Mesenchymal stem cell (in vitro differentiated cells and primary cell): Measurements from ENCODE around the gene ZFYVE16.
A peak's percentile ranks its signal among the peaks of the same experiment; 100 is the strongest.

ENCODE experiments used
- DNase-seq: peaks from one replicate; pipeline ENCODE4 v3.0.0-alpha.2; 2013
- H2AFZ ChIP-seq: one replicate; pipeline ENCODE4 v1.6.1; 2013; ENCODE audit warnings: low read depth, mild to moderate bottlenecking, control low read depth, inconsistent platforms, low read length, moderate library complexity
- H2AK5ac ChIP-seq: 2 replicates; pipeline ENCODE4 v1.6.1; 2013; ENCODE audit warnings: low read length, moderate library complexity, mild to moderate bottlenecking, inconsistent platforms; ENCODE audit not compliant: severe bottlenecking
- H2BK120ac ChIP-seq: one replicate; pipeline ENCODE4 v1.6.1; 2013; ENCODE audit warnings: low read depth, mild to moderate bottlenecking, inconsistent platforms, low read length, moderate library complexity
- H2BK12ac ChIP-seq, 2 experiments: one replicate each; pipeline ENCODE4 v1.6.1; 2013; ENCODE audit warnings: inconsistent platforms in 2 of 2, low read length in 2 of 2, mild to moderate bottlenecking in 2 of 2, moderate library complexity in 2 of 2, control low read depth in 1 of 2
- H2BK15ac ChIP-seq: one replicate; pipeline ENCODE4 v1.6.1; 2013; ENCODE audit warnings: mild to moderate bottlenecking, low read depth, inconsistent platforms; ENCODE audit not compliant: poor library complexity, severe bottlenecking
- H2BK5ac ChIP-seq: 2 replicates; pipeline ENCODE4 v1.6.1; 2013; ENCODE audit warnings: low read depth, mild to moderate bottlenecking, low read length, control low read depth, inconsistent platforms; ENCODE audit not compliant: poor library complexity, severe bottlenecking
- H3K14ac ChIP-seq, 2 experiments: one replicate each; pipeline ENCODE4 v1.6.1; 2013; ENCODE audit warnings: inconsistent platforms in 2 of 2, low read length in 2 of 2, control low read depth in 1 of 2, mild to moderate bottlenecking in 1 of 2, moderate library complexity in 1 of 2
- H3K18ac ChIP-seq, 2 experiments: one replicate each; pipeline ENCODE4 v1.6.1; 2013; ENCODE audit warnings: inconsistent platforms in 2 of 2, low read length in 2 of 2, control low read depth in 1 of 2, low read depth in 1 of 2, mild to moderate bottlenecking in 1 of 2
- H3K23ac ChIP-seq, 2 experiments: one replicate each; pipeline ENCODE4 v1.6.1; 2013; ENCODE audit warnings: inconsistent platforms in 2 of 2, low read length in 2 of 2, mild to moderate bottlenecking in 2 of 2, moderate library complexity in 2 of 2, control low read depth in 1 of 2
- H3K27ac ChIP-seq: 2 replicates; pipeline ENCODE4 v1.5.1; 2013; ENCODE audit warnings: mild to moderate bottlenecking, moderate library complexity, low read length, control low read depth, inconsistent platforms; ENCODE audit not compliant: poor library complexity, severe bottlenecking
- H3K27me3 ChIP-seq, 2 experiments: 2 replicates each; pipeline versions ENCODE4 v1.6.1 to v1.7.0; 2013; ENCODE audit warnings: low read length in 2 of 2, mild to moderate bottlenecking in 2 of 2, moderate library complexity in 2 of 2, control low read depth in 1 of 2, inconsistent platforms in 1 of 2; ENCODE audit not compliant: control insufficient read depth in 1 of 2, insufficient read depth in 1 of 2
- H3K36me3 ChIP-seq, 2 experiments: 2 replicates each; pipeline versions ENCODE4 v1.6.1 to v1.7.0; 2013; ENCODE audit warnings: low read length in 2 of 2, control low read depth in 1 of 2, inconsistent platforms in 1 of 2, low read depth in 1 of 2, mild to moderate bottlenecking in 1 of 2; ENCODE audit not compliant: insufficient read depth in 2 of 2, control insufficient read depth in 1 of 2
- H3K4ac ChIP-seq, 2 experiments: one replicate each; pipeline ENCODE4 v1.6.1; 2013; ENCODE audit warnings: inconsistent platforms in 2 of 2, low read length in 2 of 2, mild to moderate bottlenecking in 2 of 2, moderate library complexity in 2 of 2, control low read depth in 1 of 2, low read depth in 1 of 2
- H3K4me1 ChIP-seq: 2 replicates; pipeline ENCODE4 v1.6.1; 2013; ENCODE audit warnings: low read depth, low read length, control low read depth; ENCODE audit not compliant: control insufficient read depth, insufficient read depth
- H3K4me2 ChIP-seq: 2 replicates; pipeline ENCODE4 v1.6.1; 2013; ENCODE audit warnings: low read length, mild to moderate bottlenecking, inconsistent platforms; ENCODE audit not compliant: poor library complexity, severe bottlenecking
- H3K4me3 ChIP-seq, 2 experiments: 2 replicates each; pipeline versions ENCODE4 v1.5.1 to v1.7.0; 2013; ENCODE audit warnings: low read length in 2 of 2, mild to moderate bottlenecking in 2 of 2, control low read depth in 1 of 2, low read depth in 1 of 2; ENCODE audit not compliant: insufficient read depth in 1 of 2
- H3K79me1 ChIP-seq: replicated peaks from 2 replicates; pipeline ENCODE4 v1.6.1; 2013; ENCODE audit warnings: mild to moderate bottlenecking, control low read depth, low read length, inconsistent platforms; ENCODE audit not compliant: poor library complexity, severe bottlenecking
- H3K9ac ChIP-seq: 2 replicates; pipeline ENCODE4 v1.7.0; 2013; ENCODE audit warnings: mild to moderate bottlenecking, low read length, moderate library complexity
- H3K9me3 ChIP-seq: 2 replicates; pipeline ENCODE4 v1.7.0; 2013; ENCODE audit warnings: mild to moderate bottlenecking, low read length; ENCODE audit not compliant: control insufficient read depth
- H4K8ac ChIP-seq: one replicate; pipeline ENCODE4 v1.6.1; 2013; ENCODE audit warnings: inconsistent platforms, mild to moderate bottlenecking, low read length, moderate library complexity
- H4K91ac ChIP-seq: one replicate; pipeline ENCODE4 v1.6.1; 2013; ENCODE audit warnings: mild to moderate bottlenecking, low read length, inconsistent platforms
- WGBS: methylation state at CpG from one replicate; pipeline ENCODE4 v1.1.7; 2013; ENCODE audit warnings: mixed read lengths; 5-methylcytosine and 5-hydroxymethylcytosine counted together

The ZFYVE16 gene

DNA sequence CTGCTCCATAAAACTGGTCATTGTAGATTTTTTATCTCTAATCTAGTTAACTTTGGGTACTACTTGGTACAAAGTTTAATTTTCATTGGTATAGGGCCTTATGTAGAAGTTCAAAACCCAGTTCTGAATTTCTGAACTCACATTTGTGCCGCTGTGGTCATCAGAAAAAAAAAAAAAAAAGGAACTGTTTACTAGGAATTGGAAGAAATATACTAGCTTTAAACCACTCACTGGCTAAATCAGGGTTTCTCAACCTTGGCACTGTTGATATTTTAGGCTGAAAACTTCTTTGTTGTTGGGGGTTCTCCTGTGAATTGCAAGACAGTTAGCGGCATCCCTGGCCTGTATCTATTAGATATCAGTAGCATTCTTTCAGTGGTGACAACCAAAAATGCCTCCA, 4.1 kb upstream of the ZFYVE16 start:
- no peak overlapping the region for H3K4me3 ChIP-seq
- no peak overlapping the region for H4K8ac ChIP-seq
- no peaks in the 10 kb centered on the region for H3K36me3 ChIP-seq
- no peak overlapping the region for H3K18ac ChIP-seq
- no peak overlapping the region for H3K4me2 ChIP-seq
- no CpG with 5 or more reads among the region's 2 CpGs for WGBS
- H2BK5ac ChIP-seq: no peak overlapping the region
- H3K27me3 ChIP-seq: no peaks in the 10 kb centered on the region
- no peak overlapping the region for H4K91ac ChIP-seq
- H3K27ac ChIP-seq: no peak overlapping the region
- no peaks in the 10 kb centered on the region for H3K79me1 ChIP-seq
- no peak overlapping the region for H2BK120ac ChIP-seq
- no peak overlapping the region for H3K23ac ChIP-seq
- no peak overlapping the region for H2BK15ac ChIP-seq
- peaks cover 1% of the 10 kb centered on the region for H3K4me1 ChIP-seq
- H2AK5ac ChIP-seq: no peak overlapping the region
- no peaks in the 10 kb centered on the region for H3K9me3 ChIP-seq
- H2AFZ ChIP-seq: no peak overlapping the region
- H3K9ac ChIP-seq: no peak overlapping the region
- DNase-seq: no peak
- no peak overlapping the region for H2BK12ac ChIP-seq
- no peak overlapping the region for H3K14ac ChIP-seq
- H3K4ac ChIP-seq: no peak overlapping the region

DNA sequence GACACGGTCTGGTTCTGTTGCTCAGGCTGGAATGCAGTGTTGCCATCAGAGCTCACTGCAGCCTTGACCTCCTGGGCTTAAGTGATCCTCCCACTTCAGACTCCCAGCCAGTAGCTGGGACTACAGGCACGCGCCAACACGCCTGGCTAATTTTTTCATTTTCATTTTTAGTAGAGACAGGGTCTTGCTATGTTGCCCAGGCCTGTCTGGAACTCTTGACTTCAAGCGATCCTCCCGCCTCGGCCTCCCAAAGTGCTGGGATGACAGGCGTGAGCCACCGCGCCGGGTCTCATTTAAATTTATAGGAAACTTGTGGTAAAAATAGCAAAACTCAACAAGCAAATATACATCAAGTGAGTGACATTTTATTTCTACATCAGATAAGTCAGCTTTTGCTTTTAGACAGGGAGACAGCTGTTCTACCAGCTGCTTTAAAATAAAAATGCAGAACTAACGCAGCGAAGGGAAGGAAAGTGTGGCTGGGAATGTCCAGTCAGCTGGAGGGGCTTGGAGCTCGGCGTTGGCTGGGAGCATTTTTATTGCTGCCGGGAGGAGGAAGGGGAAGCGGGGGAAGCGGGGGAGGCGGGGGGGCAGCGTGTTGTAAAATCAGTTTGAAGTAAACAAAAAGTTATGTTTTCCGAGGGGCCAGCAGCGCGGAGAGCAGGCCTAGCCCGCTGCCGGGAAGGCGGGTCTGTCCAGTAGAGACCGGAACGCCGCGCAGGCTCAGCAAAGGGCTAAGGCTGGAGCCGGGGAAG, 707 bp upstream of the ZFYVE16 start:
- H4K91ac ChIP-seq: peak overlapping the region; percentile 95
- peaks cover 1% of the 10 kb centered on the region for H3K4me1 ChIP-seq
- peak overlapping the region in 1 of 2 experiments; percentile 1 for H3K14ac ChIP-seq
- peak overlapping the region; percentile 67 to 95 for H3K4me3 ChIP-seq
- H3K9ac ChIP-seq: peak overlapping the region; percentile 97
- H3K4me2 ChIP-seq: peak overlapping the region; percentile 69
- H3K79me1 ChIP-seq: peaks cover 2% of the 10 kb centered on the region
- peak overlapping the region; percentile 66 for H2BK5ac ChIP-seq
- peak overlapping the region; percentile 80 for H2BK15ac ChIP-seq
- peak overlapping the region; percentile 97 for H4K8ac ChIP-seq
- H2AK5ac ChIP-seq: no peak overlapping the region
- peak overlapping the region; percentile 83 to 85 for H3K4ac ChIP-seq
- no peak overlapping the region for H3K23ac ChIP-seq
- no peaks in the 10 kb centered on the region for H3K36me3 ChIP-seq
- H3K18ac ChIP-seq: peak overlapping the region; percentile 85
- peak; percentile 77 for DNase-seq
- 14% methylated on average over 25 of the region's 31 CpGs for WGBS
- peak overlapping the region; percentile 62 for H2BK120ac ChIP-seq
- no peak overlapping the region for H2BK12ac ChIP-seq
- no peaks in the 10 kb centered on the region for H3K9me3 ChIP-seq
- H3K27ac ChIP-seq: peak overlapping the region; percentile 98
- H3K27me3 ChIP-seq: no peaks in the 10 kb centered on the region
- H2AFZ ChIP-seq: peak overlapping the region; percentile 84

DNA sequence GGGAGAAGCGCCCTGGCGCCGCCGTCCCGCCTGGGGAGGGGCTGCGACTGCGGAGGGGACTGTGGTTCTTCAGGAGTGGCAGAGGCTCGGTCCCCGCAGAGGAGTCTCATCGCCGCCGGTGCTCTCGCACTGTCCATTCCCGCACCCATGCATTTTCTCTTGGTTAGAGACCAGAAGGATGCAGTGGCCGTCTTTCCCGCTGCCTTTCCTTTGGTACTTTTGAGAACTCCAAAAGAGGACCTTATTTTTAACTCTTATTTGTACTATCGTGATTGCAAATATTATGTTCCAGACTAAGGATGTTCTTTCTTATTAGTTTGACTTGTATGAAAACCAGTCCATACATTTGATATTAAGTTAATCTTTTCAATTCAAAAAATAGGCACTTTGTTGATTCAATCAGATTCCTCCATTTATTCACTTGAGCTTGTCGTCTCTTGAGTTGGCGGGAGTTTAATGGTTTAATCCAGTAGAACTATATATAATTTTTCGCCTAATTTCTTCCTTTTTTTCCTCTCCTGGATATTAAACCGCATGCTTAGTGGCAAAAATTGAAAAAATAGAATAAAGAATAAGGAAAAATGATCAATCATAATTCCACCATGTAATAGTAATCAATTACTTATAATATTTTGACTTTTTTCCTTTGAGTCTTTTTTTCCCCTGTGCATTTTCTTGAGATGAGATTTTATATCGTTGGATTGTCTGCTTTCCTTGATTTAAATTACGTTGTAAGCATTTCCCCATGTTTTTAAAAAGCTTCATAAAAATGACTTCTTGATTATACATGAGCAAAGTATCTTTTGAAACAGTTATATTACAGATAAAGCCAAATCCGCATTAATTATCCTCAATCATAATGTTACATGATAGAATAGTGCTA, 861 bp downstream of the ZFYVE16 start:
- H4K91ac ChIP-seq: no peak overlapping the region
- no peak overlapping the region for H2BK12ac ChIP-seq
- no peak overlapping the region for H2AK5ac ChIP-seq
- peak; percentile 83 for DNase-seq
- under 1% methylated on average over 12 of the region's 24 CpGs for WGBS
- no peak overlapping the region for H3K27ac ChIP-seq
- H3K9ac ChIP-seq: peak overlapping the region; percentile 97
- peak overlapping the region; percentile 81 to 93 for H3K18ac ChIP-seq
- no peak overlapping the region for H4K8ac ChIP-seq
- H3K27me3 ChIP-seq: no peaks in the 10 kb centered on the region
- H3K79me1 ChIP-seq: peaks cover 2% of the 10 kb centered on the region
- peak overlapping the region; percentile 88 for H2BK15ac ChIP-seq
- H3K9me3 ChIP-seq: no peaks in the 10 kb centered on the region
- H3K23ac ChIP-seq: no peak overlapping the region
- H3K4me1 ChIP-seq: peaks cover 1% of the 10 kb centered on the region
- no peak overlapping the region for H2BK120ac ChIP-seq
- peak overlapping the region; percentile 83 for H2AFZ ChIP-seq
- peak overlapping the region; percentile 85 to 95 for H3K4me3 ChIP-seq
- no peak overlapping the region for H2BK5ac ChIP-seq
- H3K14ac ChIP-seq: peak overlapping the region in 1 of 2 experiments; percentile 28
- no peak overlapping the region for H3K4ac ChIP-seq
- H3K4me2 ChIP-seq: peak overlapping the region; percentile 84
- peaks cover 0 to 4% of the 10 kb centered on the region in 2 experiments for H3K36me3 ChIP-seq
